Uterus (tissue), 2 donors: ENCODE results near the gene SPINK2.

Source experiments
- POLR2A ChIP-seq, 2 donors: fragments of 450-650 bp; IDR thresholded peaks; one replicate each; pipeline ENCODE4 v1.6.1; 2016; ENCODE audit warnings: antibody characterized with exemption in 2 of 2, mild to moderate bottlenecking in 1 of 2, moderate library complexity in 1 of 2
- TF ChIP-seq, protein P1 (sequence below), 4 experiments: fragments of 200-600 bp in 2 of 4; fragments of 450-650 bp in 2 of 4; sonication (generic) in 2 of 4; IDR thresholded peaks; one replicate each; pipeline ENCODE4 v1.5.1; 2016 to 2019; ENCODE audit warnings: antibody characterized with exemption in 4 of 4, mild to moderate bottlenecking in 2 of 4, moderate library complexity in 1 of 4

DNA sequence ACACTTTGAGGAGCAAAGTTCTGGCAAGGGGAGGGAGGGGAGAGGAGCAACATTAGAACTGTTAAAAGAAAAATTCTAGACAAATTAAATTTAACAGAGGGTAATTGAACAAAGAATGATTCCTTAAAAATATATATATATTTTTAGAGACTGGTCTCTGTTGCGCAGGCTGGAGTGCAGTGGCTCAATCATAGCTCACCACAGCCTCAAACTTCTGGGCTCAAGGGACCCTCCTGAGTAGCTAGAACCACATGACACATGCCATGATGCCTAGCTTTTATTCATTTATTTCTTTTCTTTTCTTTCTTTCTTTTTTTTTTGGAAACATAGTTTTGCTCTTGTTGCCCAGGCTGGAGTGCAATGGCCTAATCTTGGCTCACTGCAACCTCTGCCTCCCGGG is 19.1 kb upstream of the SPINK2 start:
- TF ChIP-seq, protein P1, sequence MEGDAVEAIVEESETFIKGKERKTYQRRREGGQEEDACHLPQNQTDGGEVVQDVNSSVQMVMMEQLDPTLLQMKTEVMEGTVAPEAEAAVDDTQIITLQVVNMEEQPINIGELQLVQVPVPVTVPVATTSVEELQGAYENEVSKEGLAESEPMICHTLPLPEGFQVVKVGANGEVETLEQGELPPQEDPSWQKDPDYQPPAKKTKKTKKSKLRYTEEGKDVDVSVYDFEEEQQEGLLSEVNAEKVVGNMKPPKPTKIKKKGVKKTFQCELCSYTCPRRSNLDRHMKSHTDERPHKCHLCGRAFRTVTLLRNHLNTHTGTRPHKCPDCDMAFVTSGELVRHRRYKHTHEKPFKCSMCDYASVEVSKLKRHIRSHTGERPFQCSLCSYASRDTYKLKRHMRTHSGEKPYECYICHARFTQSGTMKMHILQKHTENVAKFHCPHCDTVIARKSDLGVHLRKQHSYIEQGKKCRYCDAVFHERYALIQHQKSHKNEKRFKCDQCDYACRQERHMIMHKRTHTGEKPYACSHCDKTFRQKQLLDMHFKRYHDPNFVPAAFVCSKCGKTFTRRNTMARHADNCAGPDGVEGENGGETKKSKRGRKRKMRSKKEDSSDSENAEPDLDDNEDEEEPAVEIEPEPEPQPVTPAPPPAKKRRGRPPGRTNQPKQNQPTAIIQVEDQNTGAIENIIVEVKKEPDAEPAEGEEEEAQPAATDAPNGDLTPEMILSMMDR (IDR thresholded peaks at IDR 0.05), result no peak
- no peak for TF ChIP-seq POLR2A (IDR thresholded peaks at IDR 0.05)
